ENCODE results near the gene LPP.

LPP gene

DNA sequence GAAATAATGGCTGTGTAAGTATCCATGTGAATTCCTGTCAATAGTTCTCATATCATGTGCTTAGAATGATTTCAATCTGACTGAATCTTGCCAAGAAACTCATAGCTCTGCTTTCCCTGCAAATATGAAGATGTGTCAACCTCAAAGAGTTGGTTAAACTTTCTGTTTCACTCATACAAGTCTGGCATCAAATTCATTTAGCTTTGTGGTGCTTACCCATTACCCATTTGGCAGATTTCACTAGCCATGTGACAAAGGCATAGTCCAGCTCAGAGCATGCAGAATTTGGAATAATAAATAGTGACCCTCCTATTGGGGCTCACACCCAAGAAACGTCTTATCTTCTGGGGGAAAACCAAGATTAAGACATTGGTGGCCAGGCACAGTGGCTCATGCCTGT, 761.2 kb downstream of the LPP start:
- DNase-seq = no peak

DNA sequence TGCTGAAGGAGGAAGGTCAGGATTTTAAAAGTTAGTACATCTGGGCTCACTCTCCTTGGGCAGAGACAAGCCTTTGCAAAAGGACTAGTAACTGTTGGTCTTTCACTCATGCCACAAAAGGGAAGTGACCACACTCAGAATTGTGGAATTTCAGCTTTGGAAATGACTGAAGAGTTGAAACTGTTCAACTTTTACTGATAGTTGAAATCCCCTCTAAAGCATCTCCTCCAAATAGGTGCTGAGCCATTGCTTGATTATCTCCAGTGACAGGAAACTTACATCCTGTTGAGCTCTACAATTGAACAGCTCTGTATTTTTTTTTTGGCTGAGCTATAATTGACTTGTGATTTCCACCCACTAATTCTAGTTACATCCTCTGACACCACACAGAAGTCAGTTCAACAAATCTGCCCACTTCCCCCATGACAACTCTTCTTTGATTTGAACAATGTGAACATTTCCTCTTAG, 763.0 kb downstream of the LPP start:
- DNase-seq = no peak

- DNase-seq = no peak
Observed at GRCh38 chr3:188918093-188918492, 764.1 kb downstream of the LPP start.

- DNase-seq = no peak
Observed at GRCh38 chr3:188923671-188924070, 769.7 kb downstream of the LPP start.

DNA sequence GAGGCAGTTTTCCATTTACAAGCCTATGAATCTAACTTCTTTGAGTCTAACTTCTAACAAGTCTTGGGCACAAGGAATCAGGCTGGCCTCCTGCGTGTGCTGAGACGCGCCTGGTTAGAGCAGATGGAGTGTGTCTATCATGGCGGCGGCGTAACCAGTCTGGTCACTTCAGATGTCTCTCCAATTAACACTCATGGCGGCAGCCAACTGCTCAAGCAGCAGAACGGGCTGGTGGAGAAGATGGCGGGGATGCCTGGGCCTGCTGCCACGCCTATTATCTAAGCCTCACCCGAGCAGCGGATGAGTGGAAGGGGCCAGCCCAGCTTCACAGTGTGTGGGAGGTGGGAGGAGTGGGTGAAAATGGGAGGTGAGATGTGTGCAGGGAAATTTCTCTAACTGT, 771.4 kb downstream of the LPP start:
- no peak for DNase-seq

DNA sequence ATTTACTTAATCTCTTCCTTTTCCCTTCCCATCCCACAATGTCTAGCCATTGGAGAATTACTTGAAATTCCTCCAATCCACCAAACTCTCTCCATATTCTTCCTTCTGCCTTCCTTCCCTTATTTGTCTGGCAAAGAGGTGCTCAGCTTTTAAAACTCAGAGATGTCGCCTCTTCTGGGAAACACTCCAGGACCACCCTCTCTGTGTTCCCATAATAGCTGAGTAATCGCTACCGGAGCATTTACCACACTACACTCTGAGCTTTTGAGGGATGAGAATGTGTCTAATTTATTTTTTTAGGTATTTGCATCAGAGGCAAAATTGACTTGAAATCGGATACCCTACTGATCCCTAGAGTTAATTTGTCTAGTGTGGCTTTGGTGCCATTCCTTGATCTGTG, 772.2 kb downstream of the LPP start:
- DNase-seq = no peak

- no peak for DNase-seq
Observed at GRCh38 chr3:188926741-188927511, 773.0 kb downstream of the LPP start.

DNA sequence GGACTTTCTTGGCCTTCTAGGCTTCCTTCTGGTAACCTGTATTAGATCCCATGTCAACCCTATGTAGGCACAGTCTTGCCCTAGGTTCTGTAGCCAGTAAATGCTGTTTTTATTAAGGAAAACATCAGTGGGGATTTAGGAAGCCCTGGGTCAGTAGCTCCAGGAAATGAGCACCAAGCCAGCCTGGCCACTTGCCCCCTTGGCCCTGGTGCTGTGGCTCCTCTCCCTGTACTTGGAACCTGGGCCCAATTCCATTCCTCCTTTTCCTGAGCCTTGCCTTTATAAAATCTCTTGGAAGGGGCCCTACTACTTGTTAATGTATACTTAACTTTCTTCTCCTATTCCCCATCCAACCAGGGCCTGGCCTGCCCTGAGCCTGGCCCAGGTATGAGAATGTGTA, 774.0 kb downstream of the LPP start:
- DNase-seq = no peak

DNA sequence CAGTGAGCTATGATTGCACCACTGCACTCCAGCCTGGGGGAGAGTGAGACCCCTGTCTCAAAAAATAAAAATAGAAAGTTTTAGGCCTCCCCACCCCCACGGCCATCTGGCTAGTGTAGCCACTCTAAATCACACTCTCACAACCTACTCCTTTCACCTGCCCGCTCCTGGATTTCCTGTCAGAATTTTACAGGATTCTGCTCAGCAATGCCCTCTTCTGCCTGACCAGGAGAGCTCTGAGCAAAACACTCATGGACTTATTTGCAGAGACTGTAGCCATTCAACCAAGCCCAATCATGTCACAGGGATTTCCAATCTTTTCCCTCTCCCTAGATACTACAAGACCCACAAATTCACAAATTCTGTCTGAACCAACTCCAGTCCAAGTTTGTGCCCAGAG, 775.2 kb downstream of the LPP start:
- DNase-seq = no peak

- no peak for DNase-seq
Observed at GRCh38 chr3:188931036-188931435, 777.1 kb downstream of the LPP start.

- DNase-seq = no peak
Observed at GRCh38 chr3:188931531-188931930, 777.6 kb downstream of the LPP start.

- no peak for DNase-seq
Observed at GRCh38 chr3:188934989-188935388, 781.0 kb downstream of the LPP start.

DNA sequence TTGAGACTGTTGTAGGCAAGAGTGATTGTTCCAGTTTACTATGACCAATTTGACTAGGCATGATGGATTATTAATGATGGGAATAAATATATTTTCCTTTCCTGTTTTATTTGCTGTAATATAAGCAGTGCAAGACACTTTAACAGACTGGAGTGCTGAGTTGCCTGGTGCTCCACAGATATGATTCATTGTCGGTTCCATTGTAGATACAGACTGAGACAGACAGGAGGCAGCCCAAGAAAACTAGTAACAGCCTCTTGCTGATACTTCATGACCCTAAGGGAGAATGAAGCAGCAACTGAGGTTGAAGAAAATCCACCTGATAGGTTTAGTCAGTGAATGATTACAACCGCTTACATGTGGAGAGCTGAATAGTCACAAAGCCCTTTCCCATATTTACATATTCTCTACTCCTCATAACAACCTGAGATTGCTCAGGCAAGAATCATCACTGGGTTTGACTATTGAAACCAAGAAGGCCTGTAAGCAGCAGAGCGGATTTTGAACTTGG, 782.7 kb downstream of the LPP start:
- no peak for DNase-seq

DNA sequence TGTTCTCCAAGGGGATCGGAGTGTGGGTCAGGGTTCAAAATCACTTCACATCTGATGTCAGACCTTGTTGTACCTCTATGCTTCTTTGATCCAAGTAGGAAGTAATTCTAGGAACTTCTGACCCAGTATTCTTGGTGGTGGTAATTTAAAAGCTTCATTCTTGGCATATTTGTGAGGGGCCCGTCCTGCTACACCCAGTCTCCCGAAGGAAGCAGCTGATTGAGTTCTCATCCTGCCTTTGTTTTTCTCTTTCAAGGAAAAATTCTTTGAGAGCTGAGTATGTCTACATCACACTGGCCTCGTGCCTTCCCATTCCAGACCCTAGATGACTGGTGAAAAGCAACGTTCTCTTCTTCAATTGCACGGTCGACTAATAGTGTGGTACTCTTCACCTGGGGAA, 783.4 kb downstream of the LPP start:
- no peak for DNase-seq

GRCh38 chr3:188938999-188939398, 785.0 kb downstream of the LPP start:
- DNase-seq = no peak

- no peak for DNase-seq
Observed at GRCh38 chr3:188939814-188940572, 786.0 kb downstream of the LPP start.

Data from stimulated activated naive CD4-positive, alpha-beta T cell treated with Interleukin-2 at 50 U/mL for 16 hours (primary cell).